ENCODE results near the gene CORIN.

DNA sequence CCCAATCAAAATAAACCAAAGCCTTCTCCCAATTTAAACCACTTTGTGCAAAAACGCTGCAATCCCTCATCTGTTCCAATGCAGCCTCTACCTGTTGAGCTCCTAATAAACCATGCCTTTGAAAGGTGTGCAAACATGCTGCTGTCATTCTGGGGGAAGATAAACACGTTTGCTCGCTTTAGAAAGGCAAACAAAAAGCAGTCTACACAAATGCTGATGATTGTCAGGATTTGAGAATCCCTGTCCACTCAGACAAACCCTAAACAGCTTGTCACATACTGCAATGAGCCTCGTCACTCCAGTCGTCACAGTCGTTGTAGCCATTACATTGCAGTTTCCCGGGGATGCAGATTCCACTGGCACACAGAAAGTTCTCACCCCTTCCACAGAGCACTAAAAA is 145.2 kb downstream of the CORIN start:
- TF ChIP-seq CTCF (IDR thresholded peaks at IDR 0.05) (no peak), EZH2phosphoT487 (IDR thresholded peaks at IDR 0.05; ENCODE audit: borderline replicate concordance, low read depth) (no peak), TAF1 (IDR thresholded peaks at IDR 0.05; ENCODE audit: borderline replicate concordance, low read depth, low read length) (no peak), JUND (IDR thresholded peaks at IDR 0.05) (no peak), SIN3A (IDR thresholded peaks at IDR 0.05; ENCODE audit: borderline replicate concordance, low read depth, low read length) (no peak), MEF2A (IDR thresholded peaks at IDR 0.05; ENCODE audit: borderline replicate concordance, low read depth) (no peak), POLR2AphosphoS5 (IDR thresholded peaks at IDR 0.05; ENCODE audit: low read depth, low read length) (no peak), GATA2 (CRISPR knock-in tag; IDR thresholded peaks at IDR 0.05) (no peak), GABPA (IDR thresholded peaks at IDR 0.05; ENCODE audit: low read depth) (no peak), YY1 (IDR thresholded peaks at IDR 0.05; ENCODE audit: low read depth) (no peak)

Data from SK-N-SH (cell line).